ENCODE measurements around the gene PCSK9.

GRCh38 chr1:54993140-54993539 is 46.2 kb upstream of the PCSK9 start:
- TF ChIP-seq RAD21 (IDR thresholded peaks at IDR 0.05), result no peak
- TF ChIP-seq REST (IDR thresholded peaks at IDR 0.05), result no peak
- no peak for TF ChIP-seq CTCF (IDR thresholded peaks at IDR 0.05; ENCODE audit: low read depth, low read length, missing input control)
- TF ChIP-seq MAX (IDR thresholded peaks at IDR 0.05), result no peak

Measured in liver (tissue), 3 donors.